ENCODE results near the gene NOSIP. TPM values are rescaled to one million over a fixed set of nuclear protein-coding genes. Genes with fewer than 3 reads are reported as not detected.

Gene NOSIP
- total RNA-seq, 4 donors from 2014 or later = 73.4 to 86.7 (median 80.9) TPM

DNA sequence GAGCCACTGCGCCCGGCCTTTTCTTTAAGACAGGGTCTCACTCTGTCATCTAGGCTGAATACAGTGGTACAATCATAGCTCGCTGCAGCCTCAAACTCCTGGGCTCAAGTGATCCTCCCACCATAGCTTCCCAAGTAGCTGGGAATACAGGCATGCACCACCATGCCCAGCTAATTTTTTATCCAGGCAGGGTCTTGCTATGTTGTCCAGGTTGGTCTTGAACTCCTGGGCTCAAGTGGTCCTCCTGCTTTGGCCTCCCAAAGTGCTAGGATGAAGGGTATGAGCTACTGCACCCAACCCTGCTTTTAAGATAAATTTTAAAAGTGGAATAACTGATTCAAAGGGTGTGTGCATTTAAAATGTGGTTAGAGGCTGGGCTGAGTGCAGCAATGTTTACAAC is 14.1 kb downstream of the NOSIP start:
- Histone ChIP-seq H3K4me1 (peaks cover 3 to 85% (median 15%) of the 10 kb centered on the region in 4 donors), H3K4me3 (no peak overlapping the region), H3K9me3 (no peaks in the 10 kb centered on the region), H3K36me3 (no peaks in the 10 kb centered on the region), H3K27me3 (no peaks in the 10 kb centered on the region), H3K27ac (no peak overlapping the region)
- no peak for DNase-seq
- TF ChIP-seq, protein P1, sequence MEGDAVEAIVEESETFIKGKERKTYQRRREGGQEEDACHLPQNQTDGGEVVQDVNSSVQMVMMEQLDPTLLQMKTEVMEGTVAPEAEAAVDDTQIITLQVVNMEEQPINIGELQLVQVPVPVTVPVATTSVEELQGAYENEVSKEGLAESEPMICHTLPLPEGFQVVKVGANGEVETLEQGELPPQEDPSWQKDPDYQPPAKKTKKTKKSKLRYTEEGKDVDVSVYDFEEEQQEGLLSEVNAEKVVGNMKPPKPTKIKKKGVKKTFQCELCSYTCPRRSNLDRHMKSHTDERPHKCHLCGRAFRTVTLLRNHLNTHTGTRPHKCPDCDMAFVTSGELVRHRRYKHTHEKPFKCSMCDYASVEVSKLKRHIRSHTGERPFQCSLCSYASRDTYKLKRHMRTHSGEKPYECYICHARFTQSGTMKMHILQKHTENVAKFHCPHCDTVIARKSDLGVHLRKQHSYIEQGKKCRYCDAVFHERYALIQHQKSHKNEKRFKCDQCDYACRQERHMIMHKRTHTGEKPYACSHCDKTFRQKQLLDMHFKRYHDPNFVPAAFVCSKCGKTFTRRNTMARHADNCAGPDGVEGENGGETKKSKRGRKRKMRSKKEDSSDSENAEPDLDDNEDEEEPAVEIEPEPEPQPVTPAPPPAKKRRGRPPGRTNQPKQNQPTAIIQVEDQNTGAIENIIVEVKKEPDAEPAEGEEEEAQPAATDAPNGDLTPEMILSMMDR (IDR thresholded peaks at IDR 0.05) = no peak
- TF ChIP-seq POLR2A (IDR thresholded peaks at IDR 0.05) = no peak

DNA sequence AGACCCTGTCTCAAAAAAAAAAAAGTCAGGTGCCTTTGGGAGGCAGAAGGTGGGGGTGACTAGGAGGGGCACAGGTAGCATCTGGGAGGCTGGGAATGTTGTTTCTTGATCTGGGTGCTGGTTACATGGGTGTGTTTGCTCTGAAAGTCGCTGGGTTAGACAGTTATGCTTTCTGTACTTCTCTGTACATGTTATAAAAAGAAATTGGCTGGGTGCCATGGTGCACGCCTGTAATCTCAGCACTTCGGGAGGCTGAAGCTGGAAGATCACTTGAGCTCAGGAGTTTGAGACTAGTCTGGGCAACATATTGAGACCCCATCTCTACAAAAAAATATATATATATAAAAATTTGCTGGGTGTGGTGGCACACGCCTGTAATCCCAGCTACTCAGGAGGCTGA is 15.1 kb downstream of the NOSIP start:
- peaks cover 8 to 85% (median 20%) of the 10 kb centered on the region in 4 donors for H3K4me1 ChIP-seq
- no peak overlapping the region for H3K4me3 ChIP-seq
- DNase-seq = peak in 1 of 3 donors; percentile 80
- H3K27me3 ChIP-seq = no peaks in the 10 kb centered on the region
- H3K27ac ChIP-seq = peak overlapping the region; percentile 40 to 64 (median 58)
- no peaks in the 10 kb centered on the region for H3K9me3 ChIP-seq
- no peaks in the 10 kb centered on the region for H3K36me3 ChIP-seq
- TF ChIP-seq POLR2A (IDR thresholded peaks at IDR 0.05) = no peak
- TF ChIP-seq, protein P1 (IDR thresholded peaks at IDR 0.05) = no peak

DNA sequence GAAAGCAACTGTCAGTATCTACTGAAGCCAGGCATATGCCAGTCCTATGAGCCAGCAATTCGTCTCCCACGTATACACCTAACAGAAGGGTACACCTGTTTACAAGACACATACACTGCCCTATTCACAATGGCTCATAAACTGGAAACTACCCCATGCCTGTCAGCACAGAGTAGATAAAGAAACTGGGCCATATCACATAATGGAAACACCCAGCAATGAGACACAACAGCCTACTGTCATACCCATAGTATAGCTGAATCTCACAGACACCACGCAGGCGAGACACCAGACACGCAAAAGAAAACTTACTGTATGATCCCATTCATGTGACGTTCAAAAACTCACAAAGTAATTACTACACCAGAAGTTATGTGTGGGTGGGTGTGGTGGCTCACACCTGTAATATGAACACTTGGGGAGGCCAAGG is 15.7 kb downstream of the NOSIP start:
- Histone ChIP-seq H3K27ac (peak overlapping the region; percentile 40 to 64 (median 58)), H3K4me3 (no peak overlapping the region), H3K27me3 (no peaks in the 10 kb centered on the region), H3K4me1 (peaks cover 10 to 86% (median 23%) of the 10 kb centered on the region in 4 donors), H3K36me3 (peaks cover 0 to under 1% (median 0%) of the 10 kb centered on the region in 3 donors), H3K9me3 (no peaks in the 10 kb centered on the region)
- no peak for TF ChIP-seq POLR2A (IDR thresholded peaks at IDR 0.05)
- TF ChIP-seq, protein P1 (IDR thresholded peaks at IDR 0.05) = no peak
- DNase-seq = no peak

DNA sequence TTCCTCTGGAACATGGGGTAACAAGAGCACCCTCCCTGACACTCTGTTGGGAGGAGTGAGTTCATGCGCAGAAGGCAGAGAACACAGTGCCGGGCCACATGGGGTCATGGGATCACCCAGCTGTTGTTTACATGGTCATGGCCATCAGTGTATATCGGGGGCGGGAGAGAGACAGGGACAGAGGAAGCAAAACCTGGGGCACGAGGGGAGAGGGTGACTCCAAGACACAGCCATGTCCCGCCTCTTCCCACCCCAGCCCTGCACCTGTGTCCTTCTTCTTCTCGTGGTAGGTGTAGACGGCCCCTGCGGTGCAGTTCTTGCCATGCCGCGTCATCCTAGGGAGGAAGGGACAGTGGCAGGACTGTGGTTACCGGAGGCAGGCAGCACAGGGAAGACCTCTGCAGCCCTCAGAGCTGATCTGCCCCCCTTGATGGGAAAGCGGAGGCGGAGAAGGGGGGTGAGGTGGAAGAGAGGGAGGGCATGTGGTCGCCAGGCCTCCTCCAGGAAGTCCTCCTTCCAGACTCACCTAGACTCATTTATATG is 19.9 kb downstream of the NOSIP start:
- Histone ChIP-seq H3K9me3 (no peaks in the 10 kb centered on the region), H3K36me3 (peaks cover 0 to 39% (median 0%) of the 10 kb centered on the region in 3 donors), H3K4me1 (peaks cover 3 to 85% (median 20%) of the 10 kb centered on the region in 4 donors), H3K27me3 (no peaks in the 10 kb centered on the region), H3K27ac (peak overlapping the region; percentile 72 to 95 (median 79)), H3K4me3 (peak overlapping the region in 3 of 4 donors; percentile 2 to 27 (median 13))
- no peak for TF ChIP-seq POLR2A (IDR thresholded peaks at IDR 0.05)
- TF ChIP-seq, protein P1 (IDR thresholded peaks at IDR 0.05) = no peak
- DNase-seq = peak; percentile 55 to 75 (median 63)

DNA sequence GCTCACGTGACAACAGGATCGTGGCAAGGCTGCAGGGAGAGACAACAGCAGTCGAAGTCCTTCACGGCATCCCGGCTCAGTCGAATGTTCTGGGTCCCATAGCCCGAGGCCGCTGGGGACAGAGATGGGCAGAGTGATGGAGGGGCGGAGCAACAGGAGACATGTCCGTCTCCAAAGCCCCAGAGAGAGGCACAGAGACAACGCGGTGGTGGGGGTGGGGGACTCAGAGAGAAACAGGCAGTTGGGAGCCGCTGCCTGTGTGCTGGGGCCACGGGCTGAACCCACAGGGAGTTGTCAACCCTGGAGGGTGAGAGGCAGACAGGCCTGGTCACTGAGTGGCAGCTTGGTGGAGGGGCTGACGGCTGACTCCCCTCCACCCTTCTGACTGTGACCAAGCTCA is 20.4 kb downstream of the NOSIP start:
- DNase-seq = no peak
- Histone ChIP-seq H3K36me3 (peaks cover 0 to 41% (median 0%) of the 10 kb centered on the region in 3 donors), H3K27ac (peak overlapping the region; percentile 72 to 95 (median 79)), H3K27me3 (no peaks in the 10 kb centered on the region), H3K9me3 (no peaks in the 10 kb centered on the region), H3K4me3 (peak overlapping the region in 3 of 4 donors; percentile 2 to 27 (median 13)), H3K4me1 (peaks cover 3 to 85% (median 20%) of the 10 kb centered on the region in 4 donors)
- TF ChIP-seq, protein P1 (IDR thresholded peaks at IDR 0.05) = no peak
- no peak for TF ChIP-seq POLR2A (IDR thresholded peaks at IDR 0.05)
